ENCODE results near the gene OR2H2.

Gene OR2H2

GRCh38 chr6:29584821-29585220 is at the start of gene OR2H2:
TSS of gene OR2H2 (plus strand) at chr6:29585121. CDS start at chr6:29587945, 2,824 bp downstream.
- DNase-seq = no peak

- DNase-seq = no peak
Observed at GRCh38 chr6:29537714-29538403, 47.1 kb upstream of the OR2H2 start.

- no peak for DNase-seq
Observed at GRCh38 chr6:29547573-29547972, 37.3 kb upstream of the OR2H2 start.

GRCh38 chr6:29552512-29553051 is 32.3 kb upstream of the OR2H2 start:
- DNase-seq = peak; percentile 9

GRCh38 chr6:29553268-29554057 is 31.5 kb upstream of the OR2H2 start:
- no peak for DNase-seq

GRCh38 chr6:29554764-29555163 is 30.2 kb upstream of the OR2H2 start:
- DNase-seq = no peak

- no peak for DNase-seq
Observed at GRCh38 chr6:29557320-29557719, 27.6 kb upstream of the OR2H2 start.

- no peak for DNase-seq
Observed at GRCh38 chr6:29558439-29559079, 26.4 kb upstream of the OR2H2 start.

GRCh38 chr6:29559524-29560287 is 25.2 kb upstream of the OR2H2 start, which contains the start of gene UBD:
TSS of gene UBD (minus strand) at chr6:29559732. CDS start at chr6:29559701, 31 bp downstream.
- no peak for DNase-seq

GRCh38 chr6:29561091-29561490 is 23.8 kb upstream of the OR2H2 start:
- no peak for DNase-seq

GRCh38 chr6:29561606-29562181 is 23.2 kb upstream of the OR2H2 start:
- DNase-seq = no peak

GRCh38 chr6:29563435-29563965 is 21.4 kb upstream of the OR2H2 start:
- DNase-seq = no peak

GRCh38 chr6:29564875-29565274 is 20.0 kb upstream of the OR2H2 start:
- DNase-seq = no peak

- no peak for DNase-seq
Observed at GRCh38 chr6:29566856-29567255, 18.1 kb upstream of the OR2H2 start.

- DNase-seq = no peak
Observed at GRCh38 chr6:29567541-29567940, 17.4 kb upstream of the OR2H2 start.

GRCh38 chr6:29567991-29568390 is 16.9 kb upstream of the OR2H2 start:
- no peak for DNase-seq

GRCh38 chr6:29576056-29576455 is 8.9 kb upstream of the OR2H2 start:
- no peak for DNase-seq

- DNase-seq = no peak
Observed at GRCh38 chr6:29577544-29577943, 7.4 kb upstream of the OR2H2 start.

GRCh38 chr6:29589423-29590048 is 4.6 kb downstream of the OR2H2 start:
- DNase-seq = peak; percentile 57

- no peak for DNase-seq
Observed at GRCh38 chr6:29590218-29590808, 5.4 kb downstream of the OR2H2 start.

GRCh38 chr6:29591677-29592076 is 6.8 kb downstream of the OR2H2 start:
- no peak for DNase-seq

Measured in midbrain (tissue), 1 donor.